HG03565 (cell line): ENCODE results near the gene SENP5.
A peak's percentile ranks its signal among the peaks of the same experiment; 100 is the strongest.

Experiments
- ATAC-seq: cut with Tn5 transposase; IDR thresholded peaks from one replicate; pipeline ENCODE4 v1.9.1; 2021; ENCODE audit warnings: mild to moderate bottlenecking, moderate library complexity; ENCODE audit not compliant: unreplicated experiment

Gene SENP5

GRCh38 chr3:196967412-196968232 lies 99.9 kb downstream of the SENP5 start:
- ATAC-seq, result no peak

- peak; percentile 41 for ATAC-seq
Measured at GRCh38 chr3:196968233-196969133, 100.8 kb downstream of the SENP5 start, which contains the start of gene PIGZ. Gene PIGZ, minus strand, starts transcription at chr3:196968833. Its CDS starts 16,802 bp downstream, at chr3:196952031.

- ATAC-seq, result peak; percentile 19
Measured at GRCh38 chr3:196969134-196969659, 101.5 kb downstream of the SENP5 start.

GRCh38 chr3:196969660-196970546 lies 102.2 kb downstream of the SENP5 start:
- ATAC-seq, result peak; percentile 36

GRCh38 chr3:196970547-196971093 lies 102.9 kb downstream of the SENP5 start:
- ATAC-seq, result no peak

GRCh38 chr3:196971094-196971698 lies 103.5 kb downstream of the SENP5 start:
- ATAC-seq, result no peak

GRCh38 chr3:196974661-196975060 lies 106.9 kb downstream of the SENP5 start:
- ATAC-seq, result no peak

- no peak for ATAC-seq
Measured at GRCh38 chr3:196975349-196975748, 107.6 kb downstream of the SENP5 start.

GRCh38 chr3:196976941-196977340 lies 109.2 kb downstream of the SENP5 start:
- no peak for ATAC-seq

- ATAC-seq, result no peak
Measured at GRCh38 chr3:196979545-196979944, 111.8 kb downstream of the SENP5 start.

GRCh38 chr3:196981657-196982056 lies 113.9 kb downstream of the SENP5 start:
- ATAC-seq, result no peak

- ATAC-seq, result no peak
Measured at GRCh38 chr3:196983186-196983585, 115.5 kb downstream of the SENP5 start.
